Activated CD4-positive, alpha-beta T cell treated with anti-CD3 and anti-CD28 coated beads for 4 hours (primary cell): ENCODE results near the gene VPS39.

ENCODE experiments used
- DNase-seq, 2 donors: peaks; one replicate each; pipeline ENCODE4 v3.0.0-alpha.2; 2020

VPS39 gene

GRCh38 chr15:42120285-42120684 is 87.8 kb downstream of the VPS39 start:
- no peak for DNase-seq

GRCh38 chr15:42119446-42119760 is 88.7 kb downstream of the VPS39 start:
- DNase-seq = no peak

- DNase-seq = no peak
Observed at GRCh38 chr15:42118650-42119445, 89.3 kb downstream of the VPS39 start.

- no peak for DNase-seq
Observed at GRCh38 chr15:42111924-42112323, 96.2 kb downstream of the VPS39 start.

- DNase-seq = no peak
Observed at GRCh38 chr15:42110367-42110766, 97.7 kb downstream of the VPS39 start.

GRCh38 chr15:42108806-42109205 is 99.3 kb downstream of the VPS39 start:
- no peak for DNase-seq
